GM11168 (cell line): ENCODE measurements around the gene DCP1B.

Source experiments
- in situ Hi-C: fragments of 300-500 bp; cut with MboI; formaldehyde crosslinking; loops from one replicate; pipeline ENCODE4 v1.12.0; 2022; ENCODE audit warnings: low sequenced_read_pairs; ENCODE audit not compliant: unreplicated experiment

The DCP1B gene

GRCh38 chr12:1937481-1938224 lies 66.6 kb downstream of the DCP1B start:
- in situ Hi-C loops, result loop anchor here (5.0 kb wide), 2 partner anchors 145 to 285 kb away; no protein-coding TSS in a partner anchor

GRCh38 chr12:1936406-1937320 lies 67.6 kb downstream of the DCP1B start:
- in situ Hi-C loops, result loop anchor here (5.0 kb wide), 2 partner anchors 144 to 284 kb away; no protein-coding TSS in a partner anchor

GRCh38 chr12:1935700-1936378 lies 68.4 kb downstream of the DCP1B start:
- in situ Hi-C loops, result loop anchor here (5.0 kb wide), 2 partner anchors 144 to 284 kb away; no protein-coding TSS in a partner anchor

GRCh38 chr12:1935242-1935641 lies 69.0 kb downstream of the DCP1B start:
- in situ Hi-C loops, result loop anchor here (5.0 kb wide), 2 partner anchors 143 to 283 kb away; no protein-coding TSS in a partner anchor

GRCh38 chr12:1934831-1935230 lies 69.4 kb downstream of the DCP1B start:
- in situ Hi-C loops, result loop anchor here (5.0 kb wide), 2 partner anchors 143 to 283 kb away; no protein-coding TSS in a partner anchor

- in situ Hi-C loops, result no loop called here
Observed at GRCh38 chr12:1934068-1934467, 70.2 kb downstream of the DCP1B start.

- in situ Hi-C loops, result no loop called here
Observed at GRCh38 chr12:1933342-1934051, 70.8 kb downstream of the DCP1B start.

- in situ Hi-C loops, result no loop called here
Observed at GRCh38 chr12:1932264-1932777, 71.9 kb downstream of the DCP1B start.

- in situ Hi-C loops, result no loop called here
Observed at GRCh38 chr12:1931642-1932041, 72.6 kb downstream of the DCP1B start.

GRCh38 chr12:1930803-1931597 lies 73.3 kb downstream of the DCP1B start:
- in situ Hi-C loops, result no loop called here

GRCh38 chr12:1929985-1930802 lies 74.1 kb downstream of the DCP1B start:
- in situ Hi-C loops, result no loop called here

- in situ Hi-C loops, result no loop called here
Observed at GRCh38 chr12:1929241-1929984, 74.8 kb downstream of the DCP1B start.

GRCh38 chr12:1928439-1929121 lies 75.7 kb downstream of the DCP1B start:
- in situ Hi-C loops, result no loop called here

GRCh38 chr12:1927751-1928351 lies 76.4 kb downstream of the DCP1B start:
- in situ Hi-C loops, result no loop called here

- in situ Hi-C loops, result no loop called here
Observed at GRCh38 chr12:1927051-1927680, 77.1 kb downstream of the DCP1B start.

GRCh38 chr12:1926251-1926657 lies 78.0 kb downstream of the DCP1B start:
- in situ Hi-C loops, result no loop called here
